K562 (cell line): ENCODE results near the gene MN1. TPM values are rescaled to one million over a fixed set of nuclear protein-coding genes. Genes with fewer than 3 reads are reported as not detected.
A peak's percentile ranks its signal among the peaks of the same experiment; 100 is the strongest.

ENCODE experiments used
- ATAC-seq: fragments of 200-7000 bp; cut with Tn5 transposase; 3 replicates; pipeline ENCODE4 v1.9.1; 2020; ENCODE audit warnings: moderate library complexity
- BruUV-seq: library from RNA; stranded (reverse); fragments of 400-500 nt; replicated peaks from 2 replicates; lab custom pipeline; 2021; lab: Mats Ljungman, UMichigan
- CTCF ChIA-PET: fragments of 300-600 bp; formaldehyde crosslinking; extraction: SDS; loops from one replicate; lab custom pipeline; 2021; ENCODE audit warnings: low intra/inter-chr PET ratio; lab: Yijun Ruan, JAX
- POLR2A ChIA-PET: fragments of 300-600, 350-650 bp; sonication (Branson Sonifier 250); formaldehyde crosslinking; extraction: SDS; loops from one replicate; lab custom pipeline; 2021; ENCODE audit warnings: antibody characterized with exemption, inconsistent platforms; lab: Yijun Ruan, JAX
- DNase-seq, 4 experiments: peaks; one replicate each; pipeline versions ENCODE4 v3.0.0 to v3.0.0-alpha.2; 2011 to 2018; ENCODE audit warnings: low spot score in 3 of 4, mixed read lengths in 3 of 4; ENCODE audit errors: extremely low read depth in 1 of 4
- FAIRE-seq: peaks from 2 replicates; lab custom pipeline; 2011; peaks lifted over from hg19 to GRCh38; lab: Jason Lieb, UNC
- H2AFZ ChIP-seq: 2 replicates; pipeline ENCODE4 v1.6.0; 2011; ENCODE audit warnings: low read depth, low read length, control low read depth, inconsistent platforms
- H3K27ac ChIP-seq: fragments of 200-600 bp; 3 replicates; pipeline ENCODE4 v1.8.0; 2011; ENCODE audit warnings: low read depth, mild to moderate bottlenecking, control low read depth, inconsistent platforms, low read length, moderate library complexity, mixed read lengths; ENCODE audit errors: extremely low read depth
- H3K27me3 ChIP-seq, 2 experiments: fragments of 300-600 bp in 1 of 2; 2 replicates in 1 of 2; 3 replicates in 1 of 2; pipeline versions ENCODE4 v1.6.0 to v1.8.0; 2011; ENCODE audit warnings: inconsistent platforms in 2 of 2, low read length in 2 of 2, mild to moderate bottlenecking in 1 of 2, mixed read lengths in 1 of 2, moderate library complexity in 1 of 2; ENCODE audit not compliant: control insufficient read depth in 2 of 2, insufficient read depth in 2 of 2
- H3K36me3 ChIP-seq: fragments of 300-600 bp; 3 replicates; pipeline ENCODE4 v1.8.0; 2011; ENCODE audit warnings: mild to moderate bottlenecking, low read length, inconsistent platforms; ENCODE audit not compliant: control insufficient read depth, insufficient read depth
- H3K4me1 ChIP-seq, 2 experiments: fragments of 200-600 bp in 1 of 2; replicated peaks in 1 of 2; 2 replicates in 1 of 2; 3 replicates in 1 of 2; pipeline versions ENCODE4 v1.5.1 to v1.8.0; 2011; ENCODE audit warnings: inconsistent platforms in 2 of 2, low read length in 2 of 2, mild to moderate bottlenecking in 1 of 2, mixed read lengths in 1 of 2, moderate library complexity in 1 of 2; ENCODE audit not compliant: control insufficient read depth in 2 of 2, insufficient read depth in 2 of 2
- H3K4me2 ChIP-seq: 2 replicates; pipeline ENCODE4 v1.6.1; 2011; ENCODE audit warnings: low read length, control low read depth, inconsistent platforms, mixed read lengths; ENCODE audit not compliant: insufficient read depth
- H3K4me3 ChIP-seq: fragments of 200-600 bp; sonication (generic), shearing (Covaris generic); 2 replicates; pipeline ENCODE4 v1.5.1; 2016; ENCODE audit warnings: control low read depth, inconsistent platforms
- H3K79me2 ChIP-seq: fragments of 200-600 bp; 3 replicates; pipeline ENCODE4 v1.8.0; 2011; ENCODE audit warnings: low read length, inconsistent platforms; ENCODE audit not compliant: control insufficient read depth, insufficient read depth
- H3K9ac ChIP-seq, 2 experiments: 2 replicates each; pipeline versions ENCODE4 v1.6.0 to v1.6.1; 2011; ENCODE audit warnings: low read depth in 2 of 2, low read length in 2 of 2, control low read depth in 1 of 2, inconsistent platforms in 1 of 2, mild to moderate bottlenecking in 1 of 2, mixed read lengths in 1 of 2; ENCODE audit not compliant: insufficient read depth in 1 of 2
- H3K9me1 ChIP-seq: one replicate; pipeline ENCODE4 v1.6.0; 2011; ENCODE audit warnings: inconsistent platforms, mild to moderate bottlenecking, low read length, moderate library complexity; ENCODE audit not compliant: control insufficient read depth, insufficient read depth
- H3K9me3 ChIP-seq: replicated peaks from 2 replicates; pipeline ENCODE4 v1.5.1; 2011; ENCODE audit warnings: low read depth, low read length, inconsistent platforms; ENCODE audit not compliant: control insufficient read depth, insufficient read depth
- H4K20me1 ChIP-seq: replicated peaks from 2 replicates; pipeline ENCODE4 v1.6.1; 2011; ENCODE audit warnings: low read length, inconsistent platforms, mixed read lengths; ENCODE audit not compliant: control insufficient read depth, insufficient read depth
- CBX1 ChIP-seq: sonication (generic); IDR thresholded peaks from 2 replicates; pipeline ENCODE4 v1.6.1; 2016; ENCODE audit warnings: antibody characterized with exemption, low read depth, mild to moderate bottlenecking
- CREM ChIP-seq: IDR thresholded peaks from 2 replicates; pipeline ENCODE4 v1.6.1; 2014; ENCODE audit warnings: antibody characterized with exemption, low read depth
- MEIS2 ChIP-seq: fragments of 450-650 bp; IDR thresholded peaks from 2 replicates; pipeline ENCODE4 v1.6.1; 2014; ENCODE audit warnings: mild to moderate bottlenecking; ENCODE audit not compliant: partially characterized antibody
- NCOA1 ChIP-seq: fragments of 450-650 bp; IDR thresholded peaks from 2 replicates; pipeline ENCODE4 v1.6.1; 2016; ENCODE audit warnings: low read depth
- NFIC ChIP-seq: fragments of 450-650 bp; IDR thresholded peaks from 2 replicates; pipeline ENCODE4 v1.6.1; 2017; ENCODE audit warnings: mild to moderate bottlenecking, inconsistent platforms
- PYGO2 ChIP-seq: fragments of 450-650 bp; IDR thresholded peaks from 2 replicates; pipeline ENCODE4 v1.6.1; 2016; ENCODE audit warnings: mild to moderate bottlenecking, missing genetic modification characterization, moderate library complexity, missing compliant biosample characterization
- RFX1 ChIP-seq: fragments of 450-650 bp; IDR thresholded peaks from 2 replicates; pipeline ENCODE4 v1.6.1; 2016; ENCODE audit warnings: mild to moderate bottlenecking, moderate library complexity
- WGBS: fragments of 100-300 bp; shearing (Covaris generic); methylation state at CpG from one replicate; pipeline ENCODE4 v1.1.6; 2016; ENCODE audit warnings: low coverage, mixed read lengths; ENCODE audit not compliant: insufficient coverage; ENCODE audit errors: missing lambda C conversion rate; 5-methylcytosine and 5-hydroxymethylcytosine counted together
- in situ Hi-C: fragments of 300-500 bp; cut with MboI; formaldehyde crosslinking; loops from 4 replicates; pipeline ENCODE4 v1.15.0; 2018; ENCODE audit warnings: inconsistent platforms, mixed read lengths
- intact Hi-C: fragments of 100-400 bp; cut with micrococcal nuclease; formaldehyde crosslinking; loops from 2 replicates; pipeline ENCODE4 v1.14.2; 2022
- polyA plus RNA-seq, 8 experiments: library from polyadenylated mRNA; depleted of rRNA in 4 of 8; stranded (reverse) in 5 of 8; unstranded in 3 of 8; fragments of >200 nt; fragmentation: Nextera tagmentation in 2 of 8; fragmentation: Illumina TruSeq in 1 of 8; extraction: Ambion mirVana in 2 of 8; extraction: Trizol in 1 of 8; gene quantifications; 2 replicates each; pipeline versions ENCODE4 v1.2.1 to v1.2.3, GENCODE V29; 2011 to 2014; ENCODE audit warnings: inconsistent platforms in 1 of 8, missing spikeins in 1 of 8
- total RNA-seq, 7 experiments: library from RNA; depleted of rRNA in 6 of 7; stranded (reverse); fragments of >200 nt in 6 of 7; fragmentation: Illumina TruSeq in 2 of 7; extraction: Trizol in 2 of 7; gene quantifications; 2 replicates each; pipeline versions ENCODE4 v1.2.1 to v1.2.3, GENCODE V29; 2011 to 2021; ENCODE audit warnings: low replicate concordance in 1 of 7

Gene MN1
- total and polyA plus RNA-seq, 9 of the 15 experiments (the other 6 are each of a cell fraction or from before 2014, with no cell fraction given) = under 0.01 to 0.05 (median 0.03) TPM; not detected in 5

DNA sequence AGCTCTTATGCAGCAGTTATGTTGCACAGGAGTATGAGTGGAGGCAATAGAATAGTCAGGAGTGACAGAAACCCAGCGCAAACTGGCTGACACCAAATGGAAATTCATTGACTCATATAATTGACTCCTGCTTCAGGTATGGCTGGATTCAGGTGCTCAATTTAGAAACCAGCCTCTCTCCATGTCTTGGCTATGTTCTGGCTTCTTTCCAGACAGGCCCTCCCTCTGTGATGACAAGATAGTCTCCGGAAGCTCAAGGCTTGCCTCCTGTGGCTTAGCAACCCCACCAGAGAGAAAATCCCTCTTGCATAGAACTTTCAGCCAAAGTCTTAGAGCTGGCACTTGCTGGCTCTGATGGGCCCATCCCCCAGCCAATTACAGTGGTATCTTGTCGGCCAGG is 28.1 kb upstream of the MN1 start:
- BruUV-seq = no TSS peak
- no peak overlapping the region for H3K9ac ChIP-seq
- POLR2A ChIA-PET = interaction anchor here (0.7 to 1.1 kb wide), 2 partner anchors 11 to 56 kb away, joined by 3 read pairs; no protein-coding TSS in a partner anchor
- no peak overlapping the region for H2AFZ ChIP-seq
- no peaks in the 10 kb centered on the region for H3K9me1 ChIP-seq
- no peak overlapping the region for H3K4me2 ChIP-seq
- H3K79me2 ChIP-seq = no peaks in the 10 kb centered on the region
- in situ Hi-C loops (no loop called here), intact Hi-C loops (no loop called here)
- ATAC-seq (peak; percentile 40; the same call in 1 of the 3 replicates), FAIRE-seq (no peak), DNase-seq (peak in 1 of 4 experiments; percentile 28)
- no peak for TF ChIP-seq PYGO2
- TF ChIP-seq NCOA1 = no peak
- peak; percentile 23; the same call in 1 of the 2 replicates for TF ChIP-seq RFX1
- TF ChIP-seq CREM = no peak
- no peak for TF ChIP-seq CBX1
- peak; percentile 3 for TF ChIP-seq MEIS2
- TF ChIP-seq NFIC = peak; percentile 69
- no peaks in the 10 kb centered on the region; a peak in 1 of 5 replicates for H3K27me3 ChIP-seq
- no peak overlapping the region for H3K27ac ChIP-seq
- H3K4me3 ChIP-seq = no peak overlapping the region
- no peaks in the 10 kb centered on the region for H3K36me3 ChIP-seq
- 29% methylated on average over 3 of the region's 3 CpGs for WGBS
- CTCF ChIA-PET = no interaction called here
- H4K20me1 ChIP-seq = no peaks in the 10 kb centered on the region
- no peaks in the 10 kb centered on the region for H3K9me3 ChIP-seq
- H3K4me1 ChIP-seq = peaks cover 0 to 4% of the 10 kb centered on the region in 2 experiments; a peak in 2 of 5 replicates
